Vagina (tissue), 2 donors: ENCODE measurements around the gene NME3.

Experiments
- CTCF ChIP-seq, 3 experiments: fragments of 450-650 bp in 2 of 3; fragments of 200-600 bp in 1 of 3; sonication (generic) in 1 of 3; IDR thresholded peaks; one replicate each; pipeline ENCODE4 v1.5.1; 2017 to 2019; ENCODE audit warnings: antibody characterized with exemption in 3 of 3, mild to moderate bottlenecking in 2 of 3, moderate library complexity in 2 of 3
- POLR2A ChIP-seq, 2 donors: fragments of 450-650 bp; IDR thresholded peaks; one replicate each; pipeline ENCODE4 v1.6.1; 2017; ENCODE audit warnings: antibody characterized with exemption in 2 of 2, mild to moderate bottlenecking in 2 of 2, moderate library complexity in 2 of 2
- POLR2AphosphoS5 ChIP-seq, 2 donors: sonication (generic); formaldehyde crosslinking; IDR thresholded peaks; one replicate each; pipeline ENCODE4 v1.9.0; 2017; ENCODE audit warnings: antibody characterized with exemption in 2 of 2, mild to moderate bottlenecking in 2 of 2, low read depth in 1 of 2; ENCODE audit not compliant: insufficient read depth in 1 of 2

GRCh38 chr16:1762196-1762878 is 9.0 kb downstream of the NME3 start:
- TF ChIP-seq CTCF (IDR thresholded peaks at IDR 0.05), result no peak
- TF ChIP-seq POLR2AphosphoS5 (IDR thresholded peaks at IDR 0.05; ENCODE audit: insufficient read depth in 1 of 2, low read depth in 1 of 2), result no peak
- no peak for TF ChIP-seq POLR2A (IDR thresholded peaks at IDR 0.05)
